Bronchial smooth muscle cell (primary cell): ENCODE data around the gene TGFBR2. TPM values are rescaled to one million over a fixed set of nuclear protein-coding genes. Genes with fewer than 3 reads are reported as not detected.

Source experiments
- total RNA-seq: library from RNA; depleted of rRNA; stranded (reverse); fragments of >200 nt; gene quantifications from 2 replicates; pipeline ENCODE4 v1.2.1, GENCODE V29; 2014

The TGFBR2 gene
- 75.4 and 110 TPM in 2 replicates for total RNA-seq

DNA sequence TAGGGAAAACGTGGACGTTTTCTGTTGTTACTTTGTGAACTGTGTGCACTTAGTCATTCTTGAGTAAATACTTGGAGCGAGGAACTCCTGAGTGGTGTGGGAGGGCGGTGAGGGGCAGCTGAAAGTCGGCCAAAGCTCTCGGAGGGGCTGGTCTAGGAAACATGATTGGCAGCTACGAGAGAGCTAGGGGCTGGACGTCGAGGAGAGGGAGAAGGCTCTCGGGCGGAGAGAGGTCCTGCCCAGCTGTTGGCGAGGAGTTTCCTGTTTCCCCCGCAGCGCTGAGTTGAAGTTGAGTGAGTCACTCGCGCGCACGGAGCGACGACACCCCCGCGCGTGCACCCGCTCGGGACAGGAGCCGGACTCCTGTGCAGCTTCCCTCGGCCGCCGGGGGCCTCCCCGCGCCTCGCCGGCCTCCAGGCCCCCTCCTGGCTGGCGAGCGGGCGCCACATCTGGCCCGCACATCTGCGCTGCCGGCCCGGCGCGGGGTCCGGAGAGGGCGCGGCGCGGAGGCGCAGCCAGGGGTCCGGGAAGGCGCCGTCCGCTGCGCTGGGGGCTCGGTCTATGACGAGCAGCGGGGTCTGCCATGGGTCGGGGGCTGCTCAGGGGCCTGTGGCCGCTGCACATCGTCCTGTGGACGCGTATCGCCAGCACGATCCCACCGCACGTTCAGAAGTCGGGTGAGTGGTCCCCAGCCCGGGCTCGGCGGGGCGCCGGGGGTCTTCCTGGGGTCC lies at the start of gene TGFBR2:
Gene TGFBR2 (plus strand): TSS at position 301 of the 731 bp plus-strand sequence. CDS start 283 bp downstream, at position 584.

